ELF-1 (cell line): ENCODE results near the gene EPB41L2.

Experiments used
- DNase-seq: peaks from one replicate; pipeline ENCODE4 v3.0.0-alpha.2; 2016; ENCODE audit warnings: low read depth, low spot score

EPB41L2 gene

GRCh38 chr6:130869681-130870080 lies 193.4 kb downstream of the EPB41L2 start:
- DNase-seq = no peak

- no peak for DNase-seq
Measured at GRCh38 chr6:130865793-130866192, 197.3 kb downstream of the EPB41L2 start.

GRCh38 chr6:130864344-130864743 lies 198.7 kb downstream of the EPB41L2 start:
- no peak for DNase-seq

GRCh38 chr6:130863415-130864230 lies 199.4 kb downstream of the EPB41L2 start:
- no peak for DNase-seq

GRCh38 chr6:130862370-130862769 lies 200.7 kb downstream of the EPB41L2 start:
- no peak for DNase-seq

GRCh38 chr6:130859161-130859867 lies 203.7 kb downstream of the EPB41L2 start:
- DNase-seq = no peak

- DNase-seq = no peak
Measured at GRCh38 chr6:130858498-130859160, 204.4 kb downstream of the EPB41L2 start.

GRCh38 chr6:130858054-130858453 lies 205.0 kb downstream of the EPB41L2 start:
- no peak for DNase-seq

GRCh38 chr6:130853555-130854183 lies 209.4 kb downstream of the EPB41L2 start:
- DNase-seq = no peak

- no peak for DNase-seq
Measured at GRCh38 chr6:130852844-130853554, 210.0 kb downstream of the EPB41L2 start.

GRCh38 chr6:130851026-130851425 lies 212.0 kb downstream of the EPB41L2 start:
- DNase-seq = no peak

GRCh38 chr6:130849594-130849993 lies 213.5 kb downstream of the EPB41L2 start:
- no peak for DNase-seq

GRCh38 chr6:130848945-130849344 lies 214.1 kb downstream of the EPB41L2 start:
- no peak for DNase-seq

GRCh38 chr6:130847001-130847910 lies 215.8 kb downstream of the EPB41L2 start:
- no peak for DNase-seq

GRCh38 chr6:130846501-130846900 lies 216.5 kb downstream of the EPB41L2 start:
- DNase-seq = no peak

GRCh38 chr6:130843575-130844320 lies 219.3 kb downstream of the EPB41L2 start:
- DNase-seq = no peak

GRCh38 chr6:130841128-130841728 lies 221.8 kb downstream of the EPB41L2 start:
- DNase-seq = no peak

GRCh38 chr6:130840050-130840449 lies 223.0 kb downstream of the EPB41L2 start:
- no peak for DNase-seq

- no peak for DNase-seq
Measured at GRCh38 chr6:130839379-130839778, 223.7 kb downstream of the EPB41L2 start.
